SK-N-SH treated with all-trans-retinoic acid at 6 μM for 48 hours (cell line): Measurements from ENCODE around the gene ADI1.

ENCODE experiments used
- ATAC-seq: fragments of 200-7000 bp; cut with Tn5 transposase; 3 replicates; pipeline ENCODE4 v1.9.1; 2020; ENCODE audit warnings: mild to moderate bottlenecking, moderate library complexity
- ARNTL ChIP-seq: fragments of 450-650 bp; formaldehyde crosslinking; IDR thresholded peaks from 2 replicates; pipeline ENCODE4 v1.5.0; 2020; ENCODE audit warnings: low read depth, mild to moderate bottlenecking, moderate library complexity, borderline replicate concordance
- BACH2 ChIP-seq: fragments of 250-450 bp; sonication (Bioruptor Pico); IDR thresholded peaks from 2 replicates; pipeline ENCODE4 v1.9.0; 2021; ENCODE audit warnings: mild to moderate bottlenecking, borderline replicate concordance
- CREB5 ChIP-seq: fragments of 250-450 bp; sonication (Bioruptor Pico); IDR thresholded peaks from 2 replicates; pipeline ENCODE4 v1.5.1; 2020; ENCODE audit warnings: low read depth, mild to moderate bottlenecking, moderate library complexity
- CSDC2 ChIP-seq: fragments of 250-450 bp; sonication (Bioruptor Pico); IDR thresholded peaks from 2 replicates; pipeline ENCODE4 v1.5.0; 2020; ENCODE audit warnings: mild to moderate bottlenecking, moderate library complexity
- CSRNP3 ChIP-seq: fragments of 250-450 bp; sonication (Bioruptor Pico); IDR thresholded peaks from 2 replicates; pipeline ENCODE4 v1.5.1; 2021; ENCODE audit warnings: mild to moderate bottlenecking, moderate library complexity
- ESRRG ChIP-seq: fragments of 250-450 bp; sonication (Bioruptor Pico); IDR thresholded peaks from 2 replicates; pipeline ENCODE4 v1.6.1; 2021; ENCODE audit warnings: mild to moderate bottlenecking
- GLIS3 ChIP-seq: fragments of 250-450 bp; sonication (Bioruptor Pico); IDR thresholded peaks from 2 replicates; pipeline ENCODE4 v1.5.0; 2020; ENCODE audit warnings: mild to moderate bottlenecking, moderate library complexity
- ISL1 ChIP-seq: fragments of 250-450 bp; sonication (Bioruptor Pico); IDR thresholded peaks from 2 replicates; pipeline ENCODE4 v2.1.2; 2022; ENCODE audit warnings: mild to moderate bottlenecking, moderate library complexity
- OSR1 ChIP-seq: fragments of 250-450 bp; sonication (Bioruptor Pico); IDR thresholded peaks from 2 replicates; pipeline ENCODE4 v1.8.0; 2022; ENCODE audit warnings: moderate library complexity, mild to moderate bottlenecking, inconsistent platforms
- PATZ1 ChIP-seq: fragments of 250-450 bp; sonication (Bioruptor Pico); IDR thresholded peaks from 2 replicates; pipeline ENCODE4 v1.8.0; 2020; ENCODE audit warnings: mild to moderate bottlenecking, moderate library complexity, borderline replicate concordance
- POU6F1 ChIP-seq: fragments of 250-450 bp; sonication (Bioruptor Pico); IDR thresholded peaks from 2 replicates; pipeline ENCODE4 v1.8.0; 2021; ENCODE audit warnings: low read depth, mild to moderate bottlenecking, moderate library complexity, borderline replicate concordance
- PPARA ChIP-seq: fragments of 250-450 bp; sonication (Bioruptor Pico); IDR thresholded peaks from 2 replicates; pipeline ENCODE4 v1.5.0; 2020; ENCODE audit warnings: mild to moderate bottlenecking, borderline replicate concordance
- RARB ChIP-seq: fragments of 250-450 bp; sonication (Bioruptor Pico); IDR thresholded peaks from 2 replicates; pipeline ENCODE4 v1.8.0; 2021; ENCODE audit warnings: mild to moderate bottlenecking, moderate library complexity
- SNAI2 ChIP-seq: fragments of 250-450 bp; sonication (Bioruptor Pico); IDR thresholded peaks from 2 replicates; pipeline ENCODE4 v1.5.0; 2020; ENCODE audit warnings: mild to moderate bottlenecking, moderate library complexity
- TCF4 ChIP-seq: fragments of 250-450 bp; sonication (Bioruptor Pico); IDR thresholded peaks from 2 replicates; pipeline ENCODE4 v1.8.0; 2021; ENCODE audit warnings: mild to moderate bottlenecking, moderate library complexity, borderline replicate concordance
- TOX ChIP-seq: fragments of 250-450 bp; sonication (Bioruptor Pico); IDR thresholded peaks from 2 replicates; pipeline ENCODE4 v1.8.0; 2021; ENCODE audit warnings: mild to moderate bottlenecking, moderate library complexity, borderline replicate concordance
- TSHZ2 ChIP-seq: fragments of 250-450 bp; sonication (Bioruptor Pico); IDR thresholded peaks from 2 replicates; pipeline ENCODE4 v1.5.0; 2020; ENCODE audit warnings: mild to moderate bottlenecking, moderate library complexity
- ZC3H10 ChIP-seq: fragments of 250-450 bp; sonication (Bioruptor Pico); IDR thresholded peaks from 2 replicates; pipeline ENCODE4 v1.5.1; 2021; ENCODE audit warnings: mild to moderate bottlenecking, moderate library complexity
- ZFP3 ChIP-seq: fragments of 250-450 bp; sonication (Bioruptor Pico); IDR thresholded peaks from 2 replicates; pipeline ENCODE4 v1.5.0; 2020; ENCODE audit warnings: mild to moderate bottlenecking, moderate library complexity
- ZFP30 ChIP-seq: fragments of 450-650 bp; formaldehyde crosslinking; IDR thresholded peaks from 2 replicates; pipeline ENCODE4 v1.5.0; 2022; ENCODE audit warnings: mild to moderate bottlenecking, moderate library complexity
- ZNF70 ChIP-seq: fragments of 450-650 bp; formaldehyde crosslinking; IDR thresholded peaks from 2 replicates; pipeline ENCODE4 v1.5.0; 2020; ENCODE audit warnings: mild to moderate bottlenecking, moderate library complexity

ADI1 gene

GRCh38 chr2:3489764-3490115 is 29.6 kb downstream of the ADI1 start:
- ATAC-seq: no peak
- TF ChIP-seq ISL1 (CRISPR knock-in tag): no peak
- no peak for TF ChIP-seq TCF4 (CRISPR knock-in tag)
- TF ChIP-seq ZFP3: no peak
- no peak for TF ChIP-seq POU6F1
- no peak for TF ChIP-seq PATZ1 (CRISPR knock-in tag)
- TF ChIP-seq ARNTL (CRISPR knock-in tag): no peak
- no peak for TF ChIP-seq TSHZ2 (CRISPR knock-in tag)
- TF ChIP-seq CSDC2 (CRISPR knock-in tag): no peak
- TF ChIP-seq ZFP30 (CRISPR knock-in tag): no peak
- TF ChIP-seq ZC3H10 (CRISPR knock-in tag): no peak
- TF ChIP-seq ESRRG: no peak
- no peak for TF ChIP-seq CREB5 (CRISPR knock-in tag)
- TF ChIP-seq GLIS3: no peak
- no peak for TF ChIP-seq TOX (CRISPR knock-in tag)
- no peak for TF ChIP-seq ZNF70 (CRISPR knock-in tag)
- TF ChIP-seq RARB: no peak

GRCh38 chr2:3488855-3489763 is 30.2 kb downstream of the ADI1 start:
- no peak for ATAC-seq
- TF ChIP-seq ZFP30 (CRISPR knock-in tag) (no peak), ARNTL (CRISPR knock-in tag) (no peak), ZNF70 (CRISPR knock-in tag) (no peak), PPARA (CRISPR knock-in tag) (no peak), RARB (no peak), PATZ1 (CRISPR knock-in tag) (no peak), BACH2 (no peak), ZFP3 (no peak), TOX (CRISPR knock-in tag) (no peak), OSR1 (no peak), CSRNP3 (CRISPR knock-in tag) (no peak), ESRRG (no peak), ISL1 (CRISPR knock-in tag) (no peak), CREB5 (CRISPR knock-in tag) (no peak), POU6F1 (no peak), SNAI2 (CRISPR knock-in tag) (no peak), CSDC2 (CRISPR knock-in tag) (no peak), ZC3H10 (CRISPR knock-in tag) (no peak), GLIS3 (no peak)
